Panc1 (cell line): ENCODE data around the gene ACADL. TPM values are rescaled to one million over a fixed set of nuclear protein-coding genes. Genes with fewer than 3 reads are reported as not detected.

Experiments
- ATAC-seq: fragments of 200-7000 bp; cut with Tn5 transposase; 2 replicates; pipeline ENCODE4 v1.9.1; 2020; ENCODE audit warnings: mild to moderate bottlenecking, moderate library complexity
- BruUV-seq: library from RNA; stranded (reverse); fragments of 400-500 nt; replicated peaks from 2 replicates; lab custom pipeline; 2021; lab: Mats Ljungman, UMichigan
- CTCF ChIA-PET: fragments of 300-600 bp; sonication (Branson Sonifier 250); formaldehyde crosslinking; loops from one replicate; lab custom pipeline; 2022; ENCODE audit warnings: antibody characterized with exemption; lab: Charles Lee
- POLR2A ChIA-PET: fragments of 300-600 bp; sonication (Branson Sonifier 250); formaldehyde crosslinking; loops from one replicate; lab custom pipeline; 2022; ENCODE audit warnings: antibody characterized with exemption; lab: Charles Lee
- DNase-seq: peaks from one replicate; pipeline ENCODE4 v3.0.0-alpha.2; 2010; ENCODE audit warnings: low read depth, low spot score
- H3K27ac ChIP-seq: 2 replicates; pipeline ENCODE4 v1.5.1; 2011; ENCODE audit warnings: mild to moderate bottlenecking, low read length, inconsistent platforms
- H3K27me3 ChIP-seq: fragments of 200-500 bp; sonication (Bioruptor generic); 2 replicates; pipeline ENCODE4 v1.6.0; 2014; ENCODE audit warnings: low read length, inconsistent platforms; ENCODE audit not compliant: control insufficient read depth, insufficient read depth
- H3K36me3 ChIP-seq: fragments of 200-500 bp; sonication (Bioruptor generic); 2 replicates; pipeline ENCODE4 v1.5.1; 2014; ENCODE audit warnings: inconsistent platforms, mild to moderate bottlenecking, low read length, moderate library complexity; ENCODE audit not compliant: control insufficient read depth, insufficient read depth
- H3K4me1 ChIP-seq: 2 replicates; pipeline ENCODE4 v1.5.1; 2011; ENCODE audit warnings: inconsistent platforms, mild to moderate bottlenecking, low read length, moderate library complexity; ENCODE audit not compliant: control insufficient read depth, insufficient read depth
- H3K4me3 ChIP-seq, 2 experiments: 2 replicates each; pipeline ENCODE4 v1.5.1; 2011 to 2012; ENCODE audit warnings: low read depth in 2 of 2, low read length in 2 of 2, mild to moderate bottlenecking in 2 of 2, inconsistent platforms in 1 of 2, moderate library complexity in 1 of 2
- H3K9me3 ChIP-seq: fragments of 200-500 bp; sonication (Bioruptor generic); 2 replicates; pipeline ENCODE4 v1.5.1; 2014; ENCODE audit warnings: low read depth, mild to moderate bottlenecking, inconsistent platforms, low read length, moderate library complexity; ENCODE audit not compliant: control insufficient read depth, insufficient read depth
- CTCF ChIP-seq: fragments of 450-650 bp; IDR thresholded peaks from 2 replicates; pipeline ENCODE4 v1.5.1; 2017; ENCODE audit warnings: mild to moderate bottlenecking
- POLR2AphosphoS5 ChIP-seq: IDR thresholded peaks from 2 replicates; pipeline ENCODE4 v1.6.1; 2012; ENCODE audit warnings: mild to moderate bottlenecking, low read depth, low read length, moderate library complexity
- REST ChIP-seq, 2 experiments: IDR thresholded peaks; 2 replicates each; pipeline ENCODE4 v1.6.1; 2011 to 2012; ENCODE audit warnings: low read depth in 2 of 2, control low read depth in 1 of 2, low read length in 1 of 2, mild to moderate bottlenecking in 1 of 2, moderate library complexity in 1 of 2; ENCODE audit not compliant: insufficient read depth in 1 of 2
- SIN3A ChIP-seq: IDR thresholded peaks from 2 replicates; pipeline ENCODE4 v1.6.1; 2012; ENCODE audit warnings: low read depth, mild to moderate bottlenecking, low read length, moderate library complexity, borderline replicate concordance; ENCODE audit not compliant: insufficient read depth
- TCF7L2 ChIP-seq: IDR thresholded peaks from 2 replicates; pipeline ENCODE4 v1.6.1; 2011; ENCODE audit warnings: mild to moderate bottlenecking, low read depth, low read length, inconsistent platforms
- in situ Hi-C: cut with HindIII; loops from 2 replicates; pipeline ENCODE4 v1.10.0; 2016; ENCODE audit warnings: low sequenced_read_pairs, low pct_unique_long_range_greater_than_20kb
- intact Hi-C: fragments of 100-400 bp; cut with micrococcal nuclease; formaldehyde crosslinking; loops from one replicate; pipeline ENCODE4 v1.10.0; 2022; ENCODE audit not compliant: unreplicated experiment
- total RNA-seq: library from RNA; stranded (reverse); gene quantifications from one replicate; pipeline ENCODE4 v1.2.1, GENCODE V29; 2021; ENCODE audit not compliant: unreplicated experiment

ACADL gene
- total RNA-seq, 1 experiment from 2014 or later: not detected

GRCh38 chr2:210269148-210269547 lies 43.9 kb upstream of the ACADL start:
- Histone ChIP-seq H3K9me3 (no peaks in the 10 kb centered on the region), H3K4me3 (no peak overlapping the region), H3K4me1 (no peaks in the 10 kb centered on the region; the same call in 1 of the 2 replicates), H3K27ac (no peak overlapping the region), H3K27me3 (no peaks in the 10 kb centered on the region), H3K36me3 (no peaks in the 10 kb centered on the region)
- intact Hi-C loops (no loop called here), in situ Hi-C loops (no loop called here)
- POLR2A ChIA-PET: no interaction called here
- TF ChIP-seq CTCF: no peak
- no peak for TF ChIP-seq SIN3A
- TF ChIP-seq POLR2AphosphoS5: no peak
- no peak for TF ChIP-seq REST (IDR thresholded peaks at IDR 0.05; ENCODE audit: insufficient read depth in 1 of 2, low read depth in 2 of 2, low read length in 1 of 2)
- TF ChIP-seq TCF7L2: no peak
- CTCF ChIA-PET: no interaction called here
- BruUV-seq: no TSS peak
- DNase-seq: no peak
- no peak for ATAC-seq

GRCh38 chr2:210268281-210268680 lies 43.0 kb upstream of the ACADL start:
- in situ Hi-C loops: no loop called here
- POLR2A ChIA-PET: no interaction called here

More at GRCh38 chr2:210268281-210268680, 43.0 kb upstream of the ACADL start:
- no peaks in the 10 kb centered on the region; the same call in 1 of the 2 replicates for H3K4me1 ChIP-seq
- H3K4me3 ChIP-seq: no peak overlapping the region
- no TSS peak for BruUV-seq
- H3K27ac ChIP-seq: no peak overlapping the region
- H3K36me3 ChIP-seq: no peaks in the 10 kb centered on the region
- DNase-seq (no peak), ATAC-seq (no peak)
- H3K9me3 ChIP-seq: no peaks in the 10 kb centered on the region
- intact Hi-C loops: no loop called here
- CTCF ChIA-PET: no interaction called here
- H3K27me3 ChIP-seq: no peaks in the 10 kb centered on the region
- TF ChIP-seq TCF7L2: no peak
- no peak for TF ChIP-seq REST (IDR thresholded peaks at IDR 0.05; ENCODE audit: insufficient read depth in 1 of 2, low read depth in 2 of 2, low read length in 1 of 2)
- no peak for TF ChIP-seq POLR2AphosphoS5
- TF ChIP-seq CTCF: no peak
- TF ChIP-seq SIN3A: no peak
